HG02763 (cell line): Measurements from ENCODE around the gene NLK.

Experiments used
- ATAC-seq: cut with Tn5 transposase; IDR thresholded peaks from one replicate; pipeline ENCODE4 v1.9.1; 2021; ENCODE audit warnings: mild to moderate bottlenecking, moderate library complexity; ENCODE audit not compliant: unreplicated experiment

The NLK gene

DNA sequence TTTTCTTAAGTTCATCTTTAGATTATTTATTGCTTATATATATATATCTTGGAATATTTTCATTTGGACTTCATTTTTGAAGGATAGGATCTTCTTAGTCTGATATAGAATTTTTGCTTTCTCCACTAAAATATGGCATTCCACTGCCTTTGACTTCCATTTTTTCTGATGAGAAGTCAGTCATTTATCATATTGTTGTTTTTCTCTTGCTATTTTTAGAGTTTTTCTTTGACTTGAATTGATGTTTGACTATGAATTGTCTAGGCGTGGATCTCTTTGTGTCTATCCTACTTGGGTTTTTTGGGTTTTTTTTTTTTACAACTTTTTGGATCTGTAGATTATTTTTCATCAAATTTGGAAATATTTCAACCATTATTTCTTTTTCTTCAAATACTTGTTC is 67.7 kb downstream of the NLK start:
- no peak for ATAC-seq

DNA sequence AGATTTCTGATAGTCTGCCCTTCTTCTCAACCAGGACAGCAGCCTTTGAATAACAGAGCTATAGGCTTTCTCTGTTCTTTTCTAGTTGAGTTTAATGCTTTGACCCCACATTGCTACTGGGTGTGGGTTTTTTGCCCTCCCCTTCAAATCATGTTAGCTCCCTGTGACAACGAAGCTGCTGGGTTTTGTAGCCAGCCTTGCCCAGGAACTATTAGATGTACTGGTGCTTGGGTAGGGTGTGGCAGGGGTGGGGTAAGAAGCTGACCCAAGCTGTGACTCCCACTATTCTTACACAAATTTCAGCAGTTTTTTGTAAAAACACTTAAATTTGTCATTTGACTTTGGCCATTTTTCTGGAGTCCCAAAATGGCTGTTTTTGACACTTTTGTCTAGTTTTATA is 69.7 kb downstream of the NLK start:
- ATAC-seq = no peak

DNA sequence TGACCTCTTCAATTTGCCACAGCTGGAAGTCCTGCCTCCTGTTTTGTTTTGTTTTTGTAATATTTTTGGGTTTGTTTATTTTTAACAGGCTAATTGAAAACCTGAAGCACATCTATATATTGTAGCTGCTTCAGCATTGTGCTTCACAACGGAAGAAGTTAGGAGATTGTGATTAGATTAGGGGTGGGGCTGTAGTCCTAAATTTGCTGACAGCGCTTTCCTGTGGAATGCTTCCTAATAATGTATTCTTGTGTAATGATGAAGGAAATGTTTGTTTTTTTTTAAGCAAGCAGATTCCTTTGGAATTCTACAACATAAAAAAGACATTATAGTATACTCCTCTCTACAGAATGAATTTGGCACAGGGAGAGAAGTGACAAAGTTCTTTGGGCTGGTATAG is 70.1 kb downstream of the NLK start:
- ATAC-seq = no peak

- no peak for ATAC-seq
These were observed 70.8 kb downstream of the NLK start for GRCh38 chr17:28113269-28113668.

- ATAC-seq = no peak
These were observed 72.6 kb downstream of the NLK start for GRCh38 chr17:28115046-28115445.

DNA sequence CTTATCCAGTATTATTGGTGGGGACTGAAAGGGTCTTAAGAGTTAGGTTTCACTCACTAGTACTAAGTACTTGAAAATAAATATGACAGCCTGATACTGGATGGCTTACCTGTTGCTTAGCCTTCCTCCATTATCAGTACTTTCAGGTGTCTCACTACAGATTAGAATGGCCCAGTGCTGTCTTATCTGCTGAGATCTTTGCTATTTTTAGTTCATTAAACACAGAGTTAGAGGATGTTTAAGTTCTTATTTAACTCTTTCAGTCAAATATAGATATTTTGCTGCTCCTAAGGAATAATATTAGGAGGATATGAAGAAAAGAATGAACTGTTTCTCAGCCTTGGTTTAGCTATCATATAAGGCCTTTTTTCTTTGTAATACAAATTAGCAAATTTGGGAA is 74.8 kb downstream of the NLK start:
- no peak for ATAC-seq

- ATAC-seq = no peak
These were observed 75.9 kb downstream of the NLK start for GRCh38 chr17:28118362-28118761.

- no peak for ATAC-seq
These were observed 76.6 kb downstream of the NLK start for GRCh38 chr17:28119046-28119445.

GRCh38 chr17:28119560-28119959 is 77.1 kb downstream of the NLK start:
- no peak for ATAC-seq

DNA sequence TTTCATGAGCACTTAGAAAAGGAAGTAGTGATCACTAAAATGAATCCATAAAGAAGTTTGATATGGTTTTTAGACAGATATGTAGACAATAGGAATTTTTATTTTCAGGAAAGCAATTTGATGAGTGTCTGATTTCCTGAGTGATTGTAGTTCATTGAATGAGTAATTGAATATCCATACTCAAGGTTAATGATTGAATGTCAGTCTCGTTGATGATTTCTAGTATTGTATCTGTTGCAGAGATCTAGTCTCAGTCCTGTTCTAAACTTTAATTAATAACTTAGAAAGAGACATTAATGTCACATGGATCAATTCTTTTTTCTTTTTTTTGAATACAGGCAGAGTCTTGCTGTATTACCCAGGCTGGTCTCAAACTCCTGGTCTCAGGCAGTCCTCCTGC is 78.3 kb downstream of the NLK start:
- no peak for ATAC-seq

GRCh38 chr17:28124962-28125361 is 82.5 kb downstream of the NLK start:
- ATAC-seq = no peak

DNA sequence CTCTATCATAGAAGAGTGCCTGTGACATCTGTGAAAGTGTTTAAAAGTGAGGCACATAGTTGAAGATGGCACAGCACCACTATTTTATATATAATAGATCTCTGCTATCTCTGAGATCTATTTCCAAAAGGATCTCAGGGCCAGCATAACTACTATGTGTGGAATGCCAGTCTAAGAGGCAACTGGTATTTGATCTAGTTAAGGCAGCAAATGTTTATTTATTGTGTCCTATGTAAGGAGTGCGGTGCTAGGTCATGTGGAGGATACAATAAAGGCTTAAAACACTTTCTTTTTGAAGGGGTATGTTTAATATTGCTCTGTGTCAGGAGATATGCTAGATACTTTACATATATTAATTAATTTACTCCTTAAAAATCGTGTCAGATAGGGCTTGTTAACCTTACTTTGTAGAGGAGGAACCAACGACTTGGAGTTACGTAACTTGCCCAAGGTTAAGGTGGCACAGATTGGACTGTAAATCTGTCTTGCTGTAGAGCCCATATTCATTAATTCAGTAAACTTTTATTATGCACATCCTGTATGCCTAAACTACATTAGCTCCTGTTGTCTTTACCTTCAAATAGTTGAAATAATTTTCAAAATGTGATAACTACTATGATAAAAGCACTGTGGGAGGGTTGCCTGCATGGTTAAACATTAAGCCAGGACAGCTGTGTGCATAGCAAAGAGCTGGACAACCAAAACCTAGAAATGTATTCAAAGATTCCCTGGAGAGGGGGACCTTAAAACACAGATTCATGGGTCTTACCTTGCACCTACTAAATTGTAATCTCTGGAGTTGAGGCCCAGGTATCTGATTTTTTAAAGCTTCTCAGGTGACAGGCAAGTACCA is 83.3 kb downstream of the NLK start:
- ATAC-seq = no peak

- no peak for ATAC-seq
These were observed 84.7 kb downstream of the NLK start for GRCh38 chr17:28127196-28127595.

- ATAC-seq = no peak
These were observed 86.3 kb downstream of the NLK start for GRCh38 chr17:28128779-28129178.

DNA sequence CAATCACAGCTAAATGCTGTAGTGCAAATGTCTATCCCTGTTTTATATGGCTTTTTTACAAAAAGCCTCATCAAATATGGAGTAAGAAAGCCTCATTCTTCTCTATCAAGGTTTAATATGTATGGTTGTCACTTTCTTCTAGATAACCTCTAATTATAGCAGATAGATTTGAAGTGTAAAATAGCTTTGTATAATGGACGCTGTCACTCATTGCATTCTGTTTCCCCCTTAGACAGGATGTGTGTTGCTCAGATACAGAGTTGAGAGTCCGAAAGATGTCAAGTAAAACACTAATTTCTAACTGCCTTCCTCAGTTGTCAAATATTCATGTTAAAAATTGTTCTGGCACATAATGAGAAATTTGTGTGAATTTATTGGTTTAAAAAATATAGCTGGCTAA is 88.0 kb downstream of the NLK start:
- ATAC-seq = no peak

DNA sequence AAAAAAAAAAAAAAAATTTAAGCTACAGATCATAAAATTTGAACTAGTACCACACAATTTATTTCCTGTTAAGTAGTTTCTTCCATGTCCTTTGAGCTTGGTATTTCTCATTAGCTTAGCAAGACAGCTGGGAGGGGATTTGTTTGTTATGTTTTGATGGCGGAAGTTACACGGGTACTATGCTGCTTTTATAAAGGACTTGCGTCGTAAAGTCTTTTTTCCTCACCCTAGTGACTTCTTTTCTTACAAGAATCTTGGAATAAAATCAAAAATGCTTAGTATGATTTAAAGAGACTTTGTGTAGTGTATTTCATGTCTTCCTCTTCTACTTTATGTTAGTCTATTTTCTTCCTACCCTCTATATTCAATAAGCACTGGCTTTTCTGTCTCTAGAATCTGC is 89.1 kb downstream of the NLK start:
- no peak for ATAC-seq

DNA sequence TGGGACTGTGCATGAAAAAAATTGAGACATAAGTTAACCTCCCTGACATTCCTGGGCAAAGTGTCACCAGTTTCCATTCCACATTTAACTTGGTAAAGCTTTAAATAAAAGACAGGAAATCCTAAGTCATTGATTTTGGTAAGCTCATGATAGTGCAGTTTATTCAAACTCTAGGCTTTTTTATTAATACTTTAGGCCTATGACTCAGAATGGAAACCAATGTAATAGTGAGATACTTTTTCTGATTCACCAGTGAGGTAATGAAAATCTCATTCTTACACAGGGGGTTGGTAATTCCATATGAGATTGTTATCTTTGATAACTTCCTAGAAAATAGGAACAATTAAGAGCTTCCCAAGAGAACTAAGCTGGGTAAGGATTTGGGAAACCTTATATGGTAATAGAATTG is 91.1 kb downstream of the NLK start:
- no peak for ATAC-seq

DNA sequence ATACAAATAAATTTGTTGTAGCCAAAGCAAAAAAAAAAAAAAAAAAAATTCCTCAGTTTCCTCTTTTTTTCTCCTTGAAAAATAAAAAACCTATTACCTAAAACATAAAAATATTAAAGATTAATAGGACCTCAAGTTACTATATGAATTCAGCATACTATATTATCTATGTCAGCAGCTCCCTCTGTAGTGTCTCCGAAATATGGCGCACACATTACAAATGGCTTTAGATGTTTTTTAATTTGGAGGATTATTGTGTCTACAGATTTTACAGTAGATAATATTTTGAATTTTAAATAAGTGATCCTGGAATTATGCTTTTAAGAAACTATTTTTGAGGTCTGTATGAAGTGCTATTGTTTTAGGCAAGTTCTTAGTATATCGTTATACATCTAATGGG is 94.4 kb downstream of the NLK start:
- ATAC-seq = no peak

GRCh38 chr17:28139822-28140221 is 97.3 kb downstream of the NLK start:
- no peak for ATAC-seq

GRCh38 chr17:28141313-28141712 is 98.8 kb downstream of the NLK start:
- no peak for ATAC-seq

- no peak for ATAC-seq
These were observed 99.3 kb downstream of the NLK start for GRCh38 chr17:28141773-28142172.

DNA sequence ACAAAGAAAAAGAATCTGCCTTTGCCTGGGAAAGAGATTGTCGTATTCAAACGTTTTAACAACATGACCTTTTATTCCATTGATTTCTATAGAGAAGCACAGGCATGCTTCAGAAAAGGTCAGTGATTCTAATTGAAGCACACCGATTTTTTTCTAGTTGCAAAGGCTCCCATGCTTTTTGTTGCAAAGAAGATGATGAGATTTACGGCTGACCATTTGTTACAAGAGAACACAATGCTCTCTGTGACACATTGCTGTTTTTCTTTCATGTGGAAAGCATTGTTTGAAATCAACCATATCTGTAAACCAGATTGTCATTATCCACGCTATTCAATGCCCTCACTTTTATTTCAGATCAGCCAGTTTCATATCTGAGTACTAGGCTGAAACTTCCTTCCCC is 99.8 kb downstream of the NLK start:
- no peak for ATAC-seq

DNA sequence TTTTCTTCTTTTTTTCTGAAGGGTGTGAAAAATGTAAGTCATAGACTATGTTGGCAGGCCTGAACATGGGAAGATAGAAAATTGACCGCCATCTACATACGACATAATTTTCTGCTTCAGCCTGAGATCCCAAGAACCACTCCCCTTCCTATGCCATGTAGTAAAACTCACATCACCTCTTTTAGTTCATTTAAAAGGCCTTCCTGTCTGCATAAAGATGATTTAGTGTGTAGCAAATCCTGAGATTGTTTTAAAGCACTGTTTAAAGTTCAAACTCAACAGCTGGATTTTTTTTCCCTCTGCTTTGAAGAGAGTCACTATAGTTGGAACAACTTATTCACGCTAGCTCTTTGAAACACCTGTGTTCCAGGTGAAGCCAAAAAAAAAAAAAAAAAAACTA is 101.5 kb downstream of the NLK start:
- ATAC-seq = no peak
